GM12801 (cell line): Measurements from ENCODE around the gene POLH.

ENCODE experiments used
- TF ChIP-seq, protein P1 (sequence below): IDR thresholded peaks from one replicate; pipeline ENCODE4 v1.5.1; 2011; ENCODE audit warnings: control low read depth; ENCODE audit not compliant: insufficient read length; ENCODE audit errors: extremely low read depth

The POLH gene

DNA sequence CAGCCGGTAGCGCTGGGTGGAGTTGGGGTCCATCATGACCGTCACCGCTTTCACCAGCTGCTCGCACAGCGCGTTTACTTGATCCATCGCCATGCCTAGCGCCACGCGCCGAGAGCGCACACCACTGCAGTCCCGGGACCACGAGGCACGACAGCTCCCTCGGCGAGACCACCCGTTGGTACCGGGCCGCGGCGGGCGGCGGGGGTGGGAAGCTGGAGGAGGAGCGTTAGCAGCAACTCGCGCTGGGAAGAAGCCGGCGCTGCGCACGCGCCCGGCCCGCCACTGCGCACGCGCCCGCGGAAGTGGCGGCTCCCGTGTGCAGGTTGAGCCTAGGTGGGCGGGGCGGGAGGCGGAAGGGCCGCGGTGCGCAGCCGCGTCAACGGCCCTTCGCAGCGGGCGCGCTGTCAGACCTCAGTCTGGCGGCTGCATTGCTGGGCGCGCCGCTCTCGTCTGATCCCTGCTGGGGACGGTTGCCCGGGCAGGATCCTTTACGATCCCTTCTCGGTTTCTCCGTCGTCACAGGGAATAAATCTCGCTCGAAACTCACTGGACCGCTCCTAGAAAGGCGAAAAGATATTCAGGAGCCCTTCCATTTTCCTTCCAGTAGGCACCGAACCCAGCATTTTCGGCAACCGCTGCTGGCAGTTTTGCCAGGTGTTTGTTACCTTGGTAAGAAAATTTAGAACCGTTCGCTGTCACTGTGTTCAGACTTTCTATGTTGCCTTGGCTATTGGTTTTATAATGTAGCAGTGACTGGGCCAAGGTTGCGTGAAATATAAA, at the start of gene POLH, which contains the start of gene XPO5:
Gene POLH, plus strand, starts transcription at position 414 of the 780 bp plus-strand sequence. CDS start 6,135 bp downstream, outside the sequence.
Gene XPO5, minus strand, starts transcription at position 267 of the 780 bp plus-strand sequence. Its CDS starts 174 bp downstream, at position 93.
- TF ChIP-seq, protein P1, sequence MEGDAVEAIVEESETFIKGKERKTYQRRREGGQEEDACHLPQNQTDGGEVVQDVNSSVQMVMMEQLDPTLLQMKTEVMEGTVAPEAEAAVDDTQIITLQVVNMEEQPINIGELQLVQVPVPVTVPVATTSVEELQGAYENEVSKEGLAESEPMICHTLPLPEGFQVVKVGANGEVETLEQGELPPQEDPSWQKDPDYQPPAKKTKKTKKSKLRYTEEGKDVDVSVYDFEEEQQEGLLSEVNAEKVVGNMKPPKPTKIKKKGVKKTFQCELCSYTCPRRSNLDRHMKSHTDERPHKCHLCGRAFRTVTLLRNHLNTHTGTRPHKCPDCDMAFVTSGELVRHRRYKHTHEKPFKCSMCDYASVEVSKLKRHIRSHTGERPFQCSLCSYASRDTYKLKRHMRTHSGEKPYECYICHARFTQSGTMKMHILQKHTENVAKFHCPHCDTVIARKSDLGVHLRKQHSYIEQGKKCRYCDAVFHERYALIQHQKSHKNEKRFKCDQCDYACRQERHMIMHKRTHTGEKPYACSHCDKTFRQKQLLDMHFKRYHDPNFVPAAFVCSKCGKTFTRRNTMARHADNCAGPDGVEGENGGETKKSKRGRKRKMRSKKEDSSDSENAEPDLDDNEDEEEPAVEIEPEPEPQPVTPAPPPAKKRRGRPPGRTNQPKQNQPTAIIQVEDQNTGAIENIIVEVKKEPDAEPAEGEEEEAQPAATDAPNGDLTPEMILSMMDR: no peak

DNA sequence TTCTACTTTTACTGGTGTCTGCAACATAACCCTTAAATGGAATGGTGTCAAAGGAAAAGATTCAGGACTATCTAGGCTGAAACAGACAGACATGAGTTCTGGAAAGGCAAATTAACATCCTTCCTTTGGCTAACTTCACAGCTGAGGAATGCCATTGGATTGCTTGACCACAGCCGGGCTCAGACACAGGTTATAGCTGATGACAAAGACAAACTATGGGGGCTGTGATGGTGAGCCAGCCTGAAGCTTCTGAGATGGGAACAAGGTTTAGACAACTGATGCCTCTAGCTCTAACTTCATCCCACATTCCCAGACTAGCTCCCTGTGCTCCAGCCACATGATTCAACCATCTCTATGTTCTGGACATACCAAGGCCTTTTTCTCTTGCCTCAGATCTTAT, 43.8 kb upstream of the POLH start:
- TF ChIP-seq, protein P1: no peak

DNA sequence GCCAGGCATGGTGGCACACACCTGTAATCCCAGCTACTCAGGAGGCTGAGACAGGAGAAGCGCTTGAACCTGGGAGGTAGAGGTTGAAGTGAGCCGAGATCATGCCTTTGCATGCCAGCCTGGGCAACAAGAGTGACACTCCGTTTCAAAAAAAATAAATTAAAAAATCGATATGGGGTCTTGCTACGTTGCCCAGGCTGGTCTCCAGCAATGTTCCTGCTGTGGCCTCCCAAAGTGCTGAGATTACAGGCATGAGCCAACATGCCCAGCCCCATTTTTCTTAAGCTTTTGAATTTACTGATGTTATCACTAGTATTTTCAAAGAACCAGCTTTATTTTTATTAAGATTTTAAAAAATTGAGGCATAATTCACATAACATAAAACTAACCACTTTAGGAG, 35.5 kb upstream of the POLH start:
- TF ChIP-seq, protein P1: no peak

DNA sequence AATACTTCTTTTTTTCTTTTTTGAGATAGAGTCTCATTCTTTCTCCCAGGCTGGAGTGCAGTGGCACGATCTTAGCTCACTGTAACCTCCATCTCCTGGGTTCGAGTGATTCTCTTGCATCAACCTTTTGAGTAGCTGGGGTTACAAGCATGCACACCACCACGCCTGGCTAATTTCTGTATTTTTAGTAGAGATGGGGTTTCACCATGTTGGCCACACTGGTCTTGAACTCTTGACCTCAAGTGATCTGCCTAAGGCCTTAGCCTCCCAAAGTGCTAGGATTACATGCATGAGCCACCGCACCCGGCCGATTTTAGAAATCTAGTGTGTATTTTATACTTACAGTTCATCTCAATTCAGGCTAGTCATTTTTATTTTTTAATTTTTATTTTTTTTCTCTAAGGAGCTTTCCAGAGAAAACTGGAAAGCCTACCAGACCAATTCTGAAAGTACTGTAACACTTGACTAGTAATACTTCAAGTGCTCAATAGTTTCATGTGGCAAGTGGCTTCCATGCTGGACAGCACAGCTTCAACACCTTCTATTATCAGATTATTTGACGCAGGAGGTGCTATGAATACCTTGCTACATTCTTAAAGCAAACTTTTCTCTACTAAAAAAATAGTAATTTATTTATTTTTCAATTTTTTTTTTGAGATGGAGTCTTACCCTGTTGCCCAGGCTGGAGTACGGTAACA, 34.1 kb upstream of the POLH start:
- TF ChIP-seq, protein P1: no peak

DNA sequence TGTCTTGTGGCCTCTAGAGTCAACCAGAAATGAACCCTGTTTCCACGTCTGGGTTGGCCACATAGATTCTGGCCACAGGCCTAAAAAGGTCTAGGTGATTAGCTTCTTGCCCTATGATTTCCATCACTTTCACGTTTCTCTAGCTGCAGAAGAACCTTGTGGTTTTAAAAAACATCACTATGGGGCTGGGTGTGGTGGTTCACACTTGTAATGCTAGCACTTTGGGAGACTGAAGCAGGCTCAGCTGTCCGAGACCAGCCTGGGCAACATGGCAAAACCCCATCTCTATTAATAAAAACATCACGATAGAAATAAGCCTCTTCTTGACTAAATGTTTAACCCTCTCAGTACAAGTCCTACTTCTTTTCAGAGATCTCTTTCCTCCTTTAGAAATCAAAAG, 31.5 kb upstream of the POLH start:
- TF ChIP-seq, protein P1: no peak

DNA sequence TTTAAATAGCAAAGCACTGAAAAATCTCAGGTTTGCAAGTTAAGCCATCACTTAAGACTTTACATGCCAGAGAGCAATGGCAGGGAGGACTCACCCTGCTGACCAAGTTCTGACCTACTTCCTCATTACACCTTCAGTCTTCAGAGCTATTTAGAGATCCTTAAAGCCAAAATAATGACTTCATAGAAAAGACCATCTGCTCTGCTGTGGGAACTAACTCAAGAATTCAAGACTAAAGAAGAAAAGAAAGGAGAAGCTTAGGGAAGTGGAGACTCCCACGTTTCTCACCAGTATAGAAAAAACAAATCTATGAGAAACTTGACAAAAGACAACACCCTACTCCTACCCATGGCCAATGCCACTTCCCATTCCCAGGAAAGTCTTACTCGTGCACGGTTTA, 28.8 kb upstream of the POLH start:
- TF ChIP-seq, protein P1: no peak

DNA sequence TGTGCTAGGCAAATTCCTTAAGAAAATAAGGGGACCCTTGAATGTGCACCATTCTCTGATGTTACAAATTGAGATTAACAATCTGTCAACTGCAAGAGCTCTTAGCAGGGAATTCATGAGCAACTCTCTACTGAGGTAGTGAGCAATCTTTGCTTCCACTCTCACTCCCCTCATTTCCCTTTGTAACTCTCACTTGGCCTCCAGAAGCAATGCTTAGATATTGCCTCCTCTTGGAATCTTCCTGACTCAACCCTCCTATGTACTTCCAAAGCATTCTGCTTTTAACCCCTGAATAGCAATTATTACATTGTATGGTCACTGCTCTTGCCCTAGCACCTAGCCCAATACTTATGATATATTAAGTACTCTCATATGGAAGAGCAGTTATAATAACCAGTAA, 16.7 kb upstream of the POLH start:
- TF ChIP-seq, protein P1: no peak
